SK-N-SH (cell line): ENCODE data around the gene WDCP.

ENCODE experiments used
- CTCF ChIP-seq: fragments of 200-600 bp; sonication (generic); IDR thresholded peaks from 2 replicates; pipeline ENCODE4 v1.6.1; 2017; ENCODE audit warnings: antibody characterized with exemption, mild to moderate bottlenecking, moderate library complexity
- ELF1 ChIP-seq: IDR thresholded peaks from 2 replicates; pipeline ENCODE4 v1.4.0; 2012
- EP300 ChIP-seq, 2 experiments: IDR thresholded peaks; 2 replicates each; pipeline versions ENCODE4 v1.4.0 to v1.6.1; 2012; ENCODE audit warnings: borderline replicate concordance in 1 of 2, low read depth in 1 of 2, low read length in 1 of 2
- NRF1 ChIP-seq: IDR thresholded peaks from 2 replicates; pipeline ENCODE4 v1.6.1; 2012; ENCODE audit warnings: low read depth, mild to moderate bottlenecking, low read length
- RXRA ChIP-seq: IDR thresholded peaks from 2 replicates; pipeline ENCODE4 v1.4.0; 2012; ENCODE audit warnings: low read depth, mild to moderate bottlenecking, borderline replicate concordance
- TAF1 ChIP-seq: IDR thresholded peaks from 2 replicates; pipeline ENCODE4 v1.6.1; 2012; ENCODE audit warnings: low read depth, mild to moderate bottlenecking, low read length, moderate library complexity, borderline replicate concordance
- TF ChIP-seq, protein P1 (sequence below): IDR thresholded peaks from 2 replicates; pipeline ENCODE4 v1.6.1; 2012; ENCODE audit warnings: mild to moderate bottlenecking, low read depth, low read length, moderate library complexity

GRCh38 chr2:24088821-24089359, 41.7 kb upstream of the WDCP start:
- TF ChIP-seq NRF1 (no peak), EP300 (IDR thresholded peaks at IDR 0.05; ENCODE audit: borderline replicate concordance in 1 of 2, low read depth in 1 of 2, low read length in 1 of 2) (no peak), TAF1 (no peak), ELF1 (no peak), RXRA (no peak), CTCF (no peak)
- TF ChIP-seq, protein P1, sequence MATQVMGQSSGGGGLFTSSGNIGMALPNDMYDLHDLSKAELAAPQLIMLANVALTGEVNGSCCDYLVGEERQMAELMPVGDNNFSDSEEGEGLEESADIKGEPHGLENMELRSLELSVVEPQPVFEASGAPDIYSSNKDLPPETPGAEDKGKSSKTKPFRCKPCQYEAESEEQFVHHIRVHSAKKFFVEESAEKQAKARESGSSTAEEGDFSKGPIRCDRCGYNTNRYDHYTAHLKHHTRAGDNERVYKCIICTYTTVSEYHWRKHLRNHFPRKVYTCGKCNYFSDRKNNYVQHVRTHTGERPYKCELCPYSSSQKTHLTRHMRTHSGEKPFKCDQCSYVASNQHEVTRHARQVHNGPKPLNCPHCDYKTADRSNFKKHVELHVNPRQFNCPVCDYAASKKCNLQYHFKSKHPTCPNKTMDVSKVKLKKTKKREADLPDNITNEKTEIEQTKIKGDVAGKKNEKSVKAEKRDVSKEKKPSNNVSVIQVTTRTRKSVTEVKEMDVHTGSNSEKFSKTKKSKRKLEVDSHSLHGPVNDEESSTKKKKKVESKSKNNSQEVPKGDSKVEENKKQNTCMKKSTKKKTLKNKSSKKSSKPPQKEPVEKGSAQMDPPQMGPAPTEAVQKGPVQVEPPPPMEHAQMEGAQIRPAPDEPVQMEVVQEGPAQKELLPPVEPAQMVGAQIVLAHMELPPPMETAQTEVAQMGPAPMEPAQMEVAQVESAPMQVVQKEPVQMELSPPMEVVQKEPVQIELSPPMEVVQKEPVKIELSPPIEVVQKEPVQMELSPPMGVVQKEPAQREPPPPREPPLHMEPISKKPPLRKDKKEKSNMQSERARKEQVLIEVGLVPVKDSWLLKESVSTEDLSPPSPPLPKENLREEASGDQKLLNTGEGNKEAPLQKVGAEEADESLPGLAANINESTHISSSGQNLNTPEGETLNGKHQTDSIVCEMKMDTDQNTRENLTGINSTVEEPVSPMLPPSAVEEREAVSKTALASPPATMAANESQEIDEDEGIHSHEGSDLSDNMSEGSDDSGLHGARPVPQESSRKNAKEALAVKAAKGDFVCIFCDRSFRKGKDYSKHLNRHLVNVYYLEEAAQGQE, result no peak
